ENCODE data around the gene UBE2I. TPM values are rescaled to one million over a fixed set of nuclear protein-coding genes. Genes with fewer than 3 reads are reported as not detected.

Gene UBE2I
- total RNA-seq, 6 experiments from 2014 or later = 25.0 to 48.0 (median 39.3) TPM

DNA sequence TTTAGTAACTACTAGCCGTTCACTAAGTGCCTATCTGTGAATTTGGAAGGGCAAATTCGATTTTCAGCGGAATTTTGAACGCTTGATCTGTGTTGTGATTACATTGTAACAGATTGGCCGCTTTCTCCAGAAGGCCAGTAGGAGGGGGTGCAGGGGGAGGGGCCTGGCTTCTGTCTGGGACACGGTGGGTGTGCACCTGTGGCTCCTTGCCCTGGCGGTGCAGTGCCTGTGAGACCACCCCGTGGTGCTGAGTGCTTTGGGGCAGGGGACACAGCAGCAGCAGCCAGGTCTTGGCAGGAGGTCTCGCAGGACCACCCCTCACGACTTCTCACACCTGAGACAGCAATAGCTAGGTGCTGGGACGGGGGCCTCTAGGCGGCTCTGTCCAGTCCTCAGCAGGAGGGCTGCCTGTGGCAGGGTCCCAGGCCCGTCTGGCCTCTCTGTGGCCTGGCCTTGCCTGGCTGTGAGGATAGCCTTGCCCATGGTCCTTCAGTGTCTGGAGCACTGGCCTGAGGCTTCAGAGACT is 1.8 kb downstream of the UBE2I start:
- 0% methylated on average over 6 of the region's 13 CpGs for WGBS (ENCODE audit: insufficient coverage, low coverage, low lambda C conversion rate, missing lambda C conversion rate)
- no peak for ATAC-seq
- no peaks in the 10 kb centered on the region for H3K27me3 ChIP-seq
- H3K27ac ChIP-seq = peak overlapping the region in 1 of 3 donors; percentile 3
- TF ChIP-seq POLR2A (IDR thresholded peaks at IDR 0.05) = no peak
- TF ChIP-seq, protein P1, sequence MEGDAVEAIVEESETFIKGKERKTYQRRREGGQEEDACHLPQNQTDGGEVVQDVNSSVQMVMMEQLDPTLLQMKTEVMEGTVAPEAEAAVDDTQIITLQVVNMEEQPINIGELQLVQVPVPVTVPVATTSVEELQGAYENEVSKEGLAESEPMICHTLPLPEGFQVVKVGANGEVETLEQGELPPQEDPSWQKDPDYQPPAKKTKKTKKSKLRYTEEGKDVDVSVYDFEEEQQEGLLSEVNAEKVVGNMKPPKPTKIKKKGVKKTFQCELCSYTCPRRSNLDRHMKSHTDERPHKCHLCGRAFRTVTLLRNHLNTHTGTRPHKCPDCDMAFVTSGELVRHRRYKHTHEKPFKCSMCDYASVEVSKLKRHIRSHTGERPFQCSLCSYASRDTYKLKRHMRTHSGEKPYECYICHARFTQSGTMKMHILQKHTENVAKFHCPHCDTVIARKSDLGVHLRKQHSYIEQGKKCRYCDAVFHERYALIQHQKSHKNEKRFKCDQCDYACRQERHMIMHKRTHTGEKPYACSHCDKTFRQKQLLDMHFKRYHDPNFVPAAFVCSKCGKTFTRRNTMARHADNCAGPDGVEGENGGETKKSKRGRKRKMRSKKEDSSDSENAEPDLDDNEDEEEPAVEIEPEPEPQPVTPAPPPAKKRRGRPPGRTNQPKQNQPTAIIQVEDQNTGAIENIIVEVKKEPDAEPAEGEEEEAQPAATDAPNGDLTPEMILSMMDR (IDR thresholded peaks at IDR 0.05) = no peak
- H3K9me3 ChIP-seq = no peaks in the 10 kb centered on the region
- peak in 1 of 3 donors; percentile 48 for DNase-seq
- intact Hi-C loops (cut with DNase I) = no loop called here
- H3K4me1 ChIP-seq = peaks cover 0 to 24% (median 11%) of the 10 kb centered on the region in 4 donors
- peaks cover 0 to 29% (median 10%) of the 10 kb centered on the region in 4 donors for H3K36me3 ChIP-seq
- H3K4me3 ChIP-seq = peak overlapping the region; percentile 67 to 85 (median 68)

DNA sequence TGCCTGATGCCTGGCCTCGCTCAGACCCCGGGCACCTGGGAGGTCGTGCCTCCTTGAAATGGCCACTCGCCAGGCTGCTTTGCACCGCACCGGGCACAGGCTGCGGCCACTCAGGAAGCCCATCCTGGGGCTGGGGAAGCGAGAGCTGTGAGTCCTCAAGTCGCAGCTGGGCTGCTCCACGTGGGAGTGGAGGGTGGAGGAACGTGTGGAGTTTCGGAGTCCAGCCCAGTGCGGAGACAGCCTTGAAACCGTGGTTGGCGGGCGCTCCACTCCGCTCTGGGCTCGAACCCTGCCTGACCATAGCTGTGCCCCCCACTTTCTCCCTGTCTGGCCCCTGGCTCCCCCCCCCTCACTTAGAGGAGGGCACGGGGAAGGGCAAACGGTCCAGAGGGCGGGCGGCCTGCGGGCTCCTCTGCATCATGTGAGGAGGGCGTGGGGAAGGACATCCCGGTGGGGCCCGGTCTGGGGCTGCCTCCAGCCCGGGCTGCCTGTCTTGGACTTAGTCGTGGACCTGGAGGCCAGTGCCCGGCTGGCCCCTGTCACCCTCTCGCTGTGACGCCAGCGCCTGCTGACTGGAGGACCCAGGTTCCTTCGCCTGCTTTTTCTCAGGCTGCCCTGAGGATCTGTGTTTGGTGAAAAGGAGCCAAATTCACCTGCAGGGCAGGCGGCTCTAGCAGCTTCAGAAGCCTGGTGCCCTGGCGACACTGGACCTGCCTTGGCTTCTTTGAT is 2.5 kb downstream of the UBE2I start:
- peak overlapping the region in 2 of 3 donors; percentile 67 to 85 for H3K4me3 ChIP-seq
- H3K27ac ChIP-seq = peak overlapping the region in 1 of 3 donors; percentile 3
- ATAC-seq = no peak
- WGBS (ENCODE audit: insufficient coverage, low coverage, low lambda C conversion rate, missing lambda C conversion rate) = 7% methylated on average over 5 of the region's 35 CpGs
- DNase-seq = peak in 1 of 3 donors; percentile 50
- peaks cover 0 to 24% (median 11%) of the 10 kb centered on the region in 4 donors for H3K4me1 ChIP-seq
- no peaks in the 10 kb centered on the region for H3K9me3 ChIP-seq
- peaks cover 0 to 35% (median 14%) of the 10 kb centered on the region in 4 donors for H3K36me3 ChIP-seq
- intact Hi-C loops (cut with DNase I) = no loop called here
- TF ChIP-seq, protein P1 (IDR thresholded peaks at IDR 0.05) = no peak
- no peak for TF ChIP-seq POLR2A (IDR thresholded peaks at IDR 0.05)
- no peaks in the 10 kb centered on the region for H3K27me3 ChIP-seq

DNA sequence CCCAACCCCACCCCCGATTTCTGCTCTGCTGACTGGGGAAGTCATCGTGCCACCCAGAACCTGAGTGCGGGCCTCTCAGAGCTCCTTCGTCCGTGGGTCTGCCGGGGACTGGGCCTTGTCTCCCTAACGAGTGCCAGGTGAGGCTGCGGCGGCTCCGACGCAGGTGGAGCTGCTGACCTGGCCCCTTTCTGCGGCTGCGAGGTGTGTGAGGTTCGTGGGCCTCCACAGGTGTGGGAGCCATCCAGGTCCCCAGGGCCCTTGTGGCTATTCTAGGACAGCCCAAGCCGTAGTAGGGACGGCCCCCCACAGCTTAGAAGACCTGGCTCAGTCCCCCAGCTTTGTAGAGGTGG is 3.0 kb downstream of the UBE2I start:
- peaks cover 0 to 41% (median 16%) of the 10 kb centered on the region in 4 donors for H3K36me3 ChIP-seq
- no peak overlapping the region for H3K4me3 ChIP-seq
- no peak overlapping the region for H3K27ac ChIP-seq
- intact Hi-C loops (cut with DNase I) = no loop called here
- WGBS (ENCODE audit: insufficient coverage, low coverage, low lambda C conversion rate, missing lambda C conversion rate) = 87% methylated on average over 3 of the region's 16 CpGs
- TF ChIP-seq POLR2A (IDR thresholded peaks at IDR 0.05) = no peak
- TF ChIP-seq, protein P1 (IDR thresholded peaks at IDR 0.05) = no peak
- DNase-seq (peak in 1 of 3 donors; percentile 45), ATAC-seq (no peak)
- H3K4me1 ChIP-seq = peaks cover 0 to 24% (median 11%) of the 10 kb centered on the region in 4 donors
- H3K27me3 ChIP-seq = no peaks in the 10 kb centered on the region
- H3K9me3 ChIP-seq = no peaks in the 10 kb centered on the region

DNA sequence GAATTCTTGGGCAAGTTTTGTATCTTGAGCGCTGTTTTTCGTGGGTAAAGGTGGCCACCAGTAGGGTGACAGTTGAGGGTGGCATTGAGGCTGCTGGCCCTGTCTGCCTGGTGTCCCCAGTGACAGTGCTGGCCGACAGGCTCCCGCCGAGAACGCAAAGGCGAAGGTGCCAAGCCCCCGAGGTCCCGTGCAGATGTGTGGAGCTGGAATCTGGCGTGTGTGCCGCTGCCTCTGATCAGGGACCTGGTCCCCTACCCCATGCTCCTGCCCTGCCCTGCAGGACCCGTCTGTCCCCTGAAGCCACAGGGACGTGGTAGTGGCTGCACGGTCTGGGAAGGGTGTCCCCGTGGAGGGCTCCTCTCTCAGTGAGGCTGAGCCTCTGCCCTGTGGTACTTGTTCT is 3.5 kb downstream of the UBE2I start:
- WGBS (ENCODE audit: insufficient coverage, low coverage, low lambda C conversion rate, missing lambda C conversion rate) = 60% methylated on average over 1 of the region's 15 CpGs
- no peaks in the 10 kb centered on the region for H3K9me3 ChIP-seq
- no peak overlapping the region for H3K4me3 ChIP-seq
- no peak for ATAC-seq
- intact Hi-C loops (cut with DNase I) = no loop called here
- no peak overlapping the region for H3K27ac ChIP-seq
- TF ChIP-seq, protein P1 (IDR thresholded peaks at IDR 0.05) = no peak
- TF ChIP-seq POLR2A (IDR thresholded peaks at IDR 0.05) = no peak
- peaks cover 0 to 45% (median 19%) of the 10 kb centered on the region in 4 donors for H3K36me3 ChIP-seq
- no peaks in the 10 kb centered on the region for H3K27me3 ChIP-seq
- no peak for DNase-seq
- peaks cover 0 to 24% (median 11%) of the 10 kb centered on the region in 4 donors for H3K4me1 ChIP-seq
